ENCODE measurements around the gene CCSAP. TPM values are rescaled to one million over a fixed set of nuclear protein-coding genes. Genes with fewer than 3 reads are reported as not detected.

Gene CCSAP
- total RNA-seq, 1 experiment from 2014 or later: 15.1 TPM

- no peak for DNase-seq (ENCODE audit: low read depth in 1 of 2, low spot score in 2 of 2)
- Histone ChIP-seq H3K36me3 (no peaks in the 10 kb centered on the region), H3K9me3 (replicated peaks) (no peaks in the 10 kb centered on the region), H3K4me1 (replicated peaks) (no peaks in the 10 kb centered on the region), H3K27ac (no peak overlapping the region), H3K27me3 (replicated peaks) (no peaks in the 10 kb centered on the region), H3K4me3 (no peak overlapping the region)
These were observed 34.6 kb upstream of the CCSAP start for GRCh38 chr1:229377429-229377828.

- H3K4me3 ChIP-seq: no peak overlapping the region
- no peaks in the 10 kb centered on the region for H3K9me3 ChIP-seq (replicated peaks)
- DNase-seq (ENCODE audit: low read depth in 1 of 2, low spot score in 2 of 2): no peak
- no peaks in the 10 kb centered on the region for H3K36me3 ChIP-seq
- H3K4me1 ChIP-seq (replicated peaks): no peaks in the 10 kb centered on the region
- no peak overlapping the region for H3K27ac ChIP-seq
- no peaks in the 10 kb centered on the region for H3K27me3 ChIP-seq (replicated peaks)
These were observed 33.7 kb upstream of the CCSAP start for GRCh38 chr1:229376521-229376920.

DNA sequence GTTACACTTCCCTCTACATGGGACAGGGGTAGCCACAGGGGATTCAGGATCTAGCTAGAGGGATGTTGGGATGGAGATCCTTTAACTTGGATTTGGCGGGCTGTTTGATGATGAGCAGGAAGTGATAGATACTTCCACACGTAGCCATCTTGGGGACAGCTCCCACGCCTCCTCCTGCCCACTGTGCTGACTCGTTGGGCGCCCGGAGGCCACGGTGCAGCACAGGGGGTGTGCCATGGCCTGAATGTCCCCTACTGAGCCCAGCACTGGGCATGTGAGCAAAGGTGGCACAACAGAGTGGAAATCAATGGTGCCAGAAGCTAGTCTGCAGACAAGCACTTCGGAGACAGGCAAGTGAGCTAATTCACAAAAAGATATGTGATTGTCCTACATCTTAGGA is 31.6 kb upstream of the CCSAP start:
- H3K9me3 ChIP-seq (replicated peaks): no peaks in the 10 kb centered on the region
- no peaks in the 10 kb centered on the region for H3K36me3 ChIP-seq
- 0 out of 2 replicates have a peak, but pooled peaks cover 8% of the 10 kb centered on the region for H3K27me3 ChIP-seq (replicated peaks)
- H3K27ac ChIP-seq: no peak overlapping the region
- H3K4me1 ChIP-seq (replicated peaks): no peaks in the 10 kb centered on the region
- no peak overlapping the region for H3K4me3 ChIP-seq
- no peak for DNase-seq (ENCODE audit: low read depth in 1 of 2, low spot score in 2 of 2)

DNA sequence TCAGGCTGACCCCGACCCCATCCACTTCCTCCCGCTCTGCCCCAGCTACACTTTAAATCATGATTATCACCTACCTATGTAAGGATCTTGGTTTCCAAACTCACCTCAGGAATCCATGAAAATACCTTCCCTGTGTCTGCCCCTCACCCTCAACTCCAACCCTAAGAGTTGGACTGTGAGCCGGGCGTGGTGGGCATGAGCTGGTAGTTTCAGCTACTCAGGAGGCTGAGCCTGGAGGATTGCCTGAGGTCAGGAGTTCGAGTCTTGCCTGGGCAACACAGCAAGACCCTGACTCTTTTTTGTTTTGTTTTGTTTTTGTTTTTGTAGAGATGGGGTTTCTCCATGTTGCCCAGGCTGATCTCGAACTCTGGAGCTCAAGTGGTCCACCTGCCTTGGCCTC is 30.5 kb upstream of the CCSAP start:
- Histone ChIP-seq H3K4me1 (replicated peaks) (no peaks in the 10 kb centered on the region), H3K36me3 (no peaks in the 10 kb centered on the region), H3K27ac (no peak overlapping the region), H3K9me3 (replicated peaks) (no peaks in the 10 kb centered on the region), H3K27me3 (replicated peaks) (0 out of 2 replicates have a peak, but pooled peaks cover 8% of the 10 kb centered on the region), H3K4me3 (no peak overlapping the region)
- DNase-seq (ENCODE audit: low read depth in 1 of 2, low spot score in 2 of 2): no peak

GRCh38 chr1:229372251-229372650 is 29.4 kb upstream of the CCSAP start:
- H3K27ac ChIP-seq: no peak overlapping the region
- no peaks in the 10 kb centered on the region for H3K4me1 ChIP-seq (replicated peaks)
- H3K9me3 ChIP-seq (replicated peaks): no peaks in the 10 kb centered on the region
- no peaks in the 10 kb centered on the region for H3K36me3 ChIP-seq
- 0 out of 2 replicates have a peak, but pooled peaks cover 8% of the 10 kb centered on the region for H3K27me3 ChIP-seq (replicated peaks)
- DNase-seq (ENCODE audit: low read depth in 1 of 2, low spot score in 2 of 2): no peak
- no peak overlapping the region for H3K4me3 ChIP-seq

GRCh38 chr1:229371624-229372023 is 28.8 kb upstream of the CCSAP start:
- Histone ChIP-seq H3K27ac (no peak overlapping the region), H3K4me3 (no peak overlapping the region), H3K36me3 (no peaks in the 10 kb centered on the region), H3K27me3 (replicated peaks) (0 out of 2 replicates have a peak, but pooled peaks cover 8% of the 10 kb centered on the region), H3K9me3 (replicated peaks) (no peaks in the 10 kb centered on the region), H3K4me1 (replicated peaks) (no peaks in the 10 kb centered on the region)
- no peak for DNase-seq (ENCODE audit: low read depth in 1 of 2, low spot score in 2 of 2)

- Histone ChIP-seq H3K4me1 (replicated peaks) (no peaks in the 10 kb centered on the region), H3K4me3 (no peak overlapping the region), H3K36me3 (no peaks in the 10 kb centered on the region), H3K27ac (no peak overlapping the region), H3K9me3 (replicated peaks) (no peaks in the 10 kb centered on the region), H3K27me3 (replicated peaks) (0 out of 2 replicates have a peak, but pooled peaks cover 8% of the 10 kb centered on the region)
- DNase-seq (ENCODE audit: low read depth in 1 of 2, low spot score in 2 of 2): no peak
These were observed 27.8 kb upstream of the CCSAP start for GRCh38 chr1:229370601-229371021.

GRCh38 chr1:229368347-229368746 is 25.5 kb upstream of the CCSAP start:
- Histone ChIP-seq H3K36me3 (no peaks in the 10 kb centered on the region), H3K4me3 (no peak overlapping the region), H3K4me1 (replicated peaks) (no peaks in the 10 kb centered on the region), H3K27me3 (replicated peaks) (0 out of 2 replicates have a peak, but pooled peaks cover 8% of the 10 kb centered on the region), H3K27ac (no peak overlapping the region), H3K9me3 (replicated peaks) (no peaks in the 10 kb centered on the region)
- no peak for DNase-seq (ENCODE audit: low read depth in 1 of 2, low spot score in 2 of 2)

- no peak for DNase-seq (ENCODE audit: low read depth in 1 of 2, low spot score in 2 of 2)
- no peaks in the 10 kb centered on the region for H3K4me1 ChIP-seq (replicated peaks)
- H3K27me3 ChIP-seq (replicated peaks): peaks cover 7% of the 10 kb centered on the region; the same call in 1 of the 2 replicates
- H3K9me3 ChIP-seq (replicated peaks): no peaks in the 10 kb centered on the region
- no peak overlapping the region for H3K4me3 ChIP-seq
- no peaks in the 10 kb centered on the region for H3K36me3 ChIP-seq
- no peak overlapping the region for H3K27ac ChIP-seq
These were observed 22.7 kb upstream of the CCSAP start for GRCh38 chr1:229365569-229365968.

DNA sequence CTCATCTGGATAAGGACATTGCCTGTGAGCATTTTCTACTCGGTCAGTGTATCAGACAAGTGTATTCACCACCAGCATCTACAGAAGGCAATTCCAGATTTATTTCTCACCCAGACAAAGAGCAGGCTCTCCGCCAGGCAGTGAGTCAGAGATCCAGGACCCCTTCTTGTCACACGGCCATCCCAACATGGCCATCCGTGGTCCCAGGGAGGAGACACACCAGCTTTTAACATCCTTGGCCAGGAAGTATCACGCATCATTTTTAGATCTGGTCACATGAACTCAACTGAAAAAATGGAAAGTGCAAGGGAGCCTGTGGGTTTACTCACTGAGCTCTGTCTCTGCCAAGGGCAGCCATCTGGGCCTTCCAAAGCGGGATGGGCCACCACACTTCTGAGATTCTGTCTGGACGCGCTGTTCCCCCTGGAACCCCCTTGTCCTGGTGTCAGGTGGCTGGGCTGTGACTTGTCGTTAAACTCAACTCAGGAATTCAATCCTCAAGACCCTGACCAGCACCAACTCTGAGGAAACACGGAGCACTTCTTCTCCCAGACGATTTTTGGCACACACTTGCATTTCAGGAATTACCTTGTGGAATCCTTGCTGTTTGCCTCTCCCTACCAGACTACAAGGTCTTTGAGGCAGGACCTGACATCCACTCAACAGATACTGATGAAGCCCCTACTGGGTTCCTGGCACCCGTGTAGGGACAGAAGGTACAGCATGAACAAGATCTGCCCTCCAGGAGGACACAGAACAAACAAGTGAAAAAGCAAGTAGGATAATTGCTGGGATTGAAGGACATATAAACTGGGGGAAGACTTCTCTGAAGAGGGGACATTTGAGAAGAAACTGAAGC is 21.6 kb upstream of the CCSAP start:
- Histone ChIP-seq H3K9me3 (replicated peaks) (no peaks in the 10 kb centered on the region), H3K36me3 (no peaks in the 10 kb centered on the region), H3K4me1 (replicated peaks) (no peaks in the 10 kb centered on the region), H3K27ac (no peak overlapping the region), H3K27me3 (replicated peaks) (peaks cover 3% of the 10 kb centered on the region; the same call in 1 of the 2 replicates), H3K4me3 (no peak overlapping the region)
- no peak for DNase-seq (ENCODE audit: low read depth in 1 of 2, low spot score in 2 of 2)

- Histone ChIP-seq H3K4me1 (replicated peaks) (no peaks in the 10 kb centered on the region), H3K36me3 (no peaks in the 10 kb centered on the region), H3K9me3 (replicated peaks) (no peaks in the 10 kb centered on the region), H3K27me3 (replicated peaks) (peaks cover 3% of the 10 kb centered on the region; the same call in 1 of the 2 replicates), H3K4me3 (no peak overlapping the region), H3K27ac (no peak overlapping the region)
- no peak for DNase-seq (ENCODE audit: low read depth in 1 of 2, low spot score in 2 of 2)
These were observed 20.9 kb upstream of the CCSAP start for GRCh38 chr1:229363723-229364122.

GRCh38 chr1:229360420-229360819 is 17.6 kb upstream of the CCSAP start:
- Histone ChIP-seq H3K27me3 (replicated peaks) (peaks cover 6% of the 10 kb centered on the region; the same call in 1 of the 2 replicates), H3K4me1 (replicated peaks) (no peaks in the 10 kb centered on the region), H3K27ac (no peak overlapping the region), H3K4me3 (no peak overlapping the region), H3K36me3 (no peaks in the 10 kb centered on the region), H3K9me3 (replicated peaks) (no peaks in the 10 kb centered on the region; the same call in 1 of the 2 replicates)
- DNase-seq (ENCODE audit: low read depth in 1 of 2, low spot score in 2 of 2): no peak

- Histone ChIP-seq H3K36me3 (no peaks in the 10 kb centered on the region), H3K9me3 (replicated peaks) (peaks cover 3% of the 10 kb centered on the region), H3K4me1 (replicated peaks) (no peaks in the 10 kb centered on the region), H3K27ac (no peak overlapping the region), H3K27me3 (replicated peaks) (peaks cover 16% of the 10 kb centered on the region), H3K4me3 (no peak overlapping the region)
- no peak for DNase-seq (ENCODE audit: low read depth in 1 of 2, low spot score in 2 of 2)
These were observed 12.8 kb upstream of the CCSAP start for GRCh38 chr1:229355661-229356060.

DNA sequence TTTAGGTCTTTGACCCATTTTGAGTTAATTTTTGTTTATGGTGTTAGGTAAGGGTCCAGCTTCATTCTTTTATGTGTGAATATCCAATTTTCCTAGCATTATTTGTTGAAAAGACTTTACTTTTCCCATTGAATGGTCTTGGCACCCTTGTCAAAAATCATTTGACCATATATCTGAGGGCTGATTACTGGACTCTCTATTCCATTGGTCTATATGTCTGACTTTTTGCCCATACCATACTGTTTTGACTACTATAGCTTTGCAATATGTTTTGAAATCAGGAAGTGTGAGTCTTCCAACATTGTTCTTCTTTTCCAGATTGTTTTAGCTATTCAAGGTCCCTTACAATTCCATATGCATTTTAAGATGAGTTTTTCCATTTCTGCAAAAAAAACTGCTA is 11.4 kb upstream of the CCSAP start:
- H3K27me3 ChIP-seq (replicated peaks): peaks cover 16% of the 10 kb centered on the region

More for the DNA sequence above, 11.4 kb upstream of the CCSAP start:
- no peaks in the 10 kb centered on the region for H3K36me3 ChIP-seq
- H3K4me3 ChIP-seq: no peak overlapping the region
- DNase-seq (ENCODE audit: low read depth in 1 of 2, low spot score in 2 of 2): no peak
- H3K4me1 ChIP-seq (replicated peaks): no peaks in the 10 kb centered on the region
- no peak overlapping the region for H3K27ac ChIP-seq
- H3K9me3 ChIP-seq (replicated peaks): peaks cover 3% of the 10 kb centered on the region

Measured in SJSA1 (cell line).